HG03342 (cell line): ENCODE measurements around the gene PYDC2.

Experiments
- ATAC-seq: cut with Tn5 transposase; IDR thresholded peaks from one replicate; pipeline ENCODE4 v1.9.1; 2021; ENCODE audit warnings: mild to moderate bottlenecking, moderate library complexity; ENCODE audit not compliant: unreplicated experiment

Gene PYDC2

DNA sequence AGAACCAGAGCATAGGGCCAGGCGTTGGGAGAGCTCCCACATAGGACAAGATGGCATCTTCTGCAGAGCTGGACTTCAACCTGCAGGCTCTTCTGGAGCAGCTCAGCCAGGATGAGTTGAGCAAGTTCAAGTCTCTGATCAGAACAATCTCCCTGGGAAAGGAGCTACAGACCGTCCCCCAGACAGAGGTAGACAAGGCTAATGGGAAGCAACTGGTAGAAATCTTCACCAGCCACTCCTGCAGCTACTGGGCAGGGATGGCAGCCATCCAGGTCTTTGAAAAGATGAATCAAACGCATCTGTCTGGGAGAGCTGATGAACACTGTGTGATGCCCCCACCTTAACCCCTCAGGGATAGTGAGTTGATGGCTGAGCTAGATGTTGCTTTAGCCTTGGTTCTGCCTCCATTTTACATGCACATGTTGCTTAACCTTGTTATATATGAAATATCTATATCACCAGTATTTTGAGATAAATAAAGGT lies at the start of gene PYDC2:
Gene PYDC2 (plus strand): TSS at position 51 of the 483 bp plus-strand sequence. CDS start 0 bp downstream, at position 51.
- ATAC-seq: no peak

DNA sequence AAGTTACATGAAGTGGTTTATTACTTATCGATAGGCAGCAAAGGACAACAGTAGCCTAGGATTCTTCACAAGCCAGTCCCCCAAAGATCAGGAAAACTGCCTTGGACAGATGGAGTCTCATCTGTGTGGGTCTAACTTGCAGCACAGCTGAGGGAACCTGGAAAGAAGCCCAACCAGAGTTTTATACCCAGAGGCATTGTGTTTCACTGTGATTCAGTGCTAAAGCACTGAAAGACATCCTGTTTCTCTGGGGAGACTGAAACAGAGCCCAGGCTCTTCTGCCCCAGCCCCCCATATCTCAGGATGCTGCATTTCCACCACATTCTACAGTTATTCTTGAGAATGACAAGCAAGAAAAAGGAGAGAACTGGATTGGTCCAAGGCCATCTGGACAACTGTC lies 48.2 kb upstream of the PYDC2 start:
- ATAC-seq: no peak

DNA sequence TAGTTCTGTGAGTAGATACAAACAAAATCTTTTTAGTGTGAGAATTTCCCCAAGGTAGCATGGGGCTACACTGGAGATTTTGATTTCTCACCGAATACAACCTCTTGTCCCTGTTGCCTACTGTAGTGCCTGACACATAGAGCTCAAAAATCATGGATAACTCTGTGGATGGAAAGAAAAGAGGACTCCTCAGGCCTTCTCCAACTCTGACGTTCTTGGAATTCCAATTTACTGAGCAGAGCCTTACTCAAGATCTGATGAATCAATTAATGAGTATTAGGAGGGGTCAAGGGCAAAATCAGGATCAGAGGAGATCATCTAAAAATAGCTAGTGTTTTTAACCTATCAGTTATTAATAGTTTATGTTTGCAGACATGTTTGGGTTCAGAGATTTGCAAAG lies 46.7 kb upstream of the PYDC2 start:
- ATAC-seq: no peak

DNA sequence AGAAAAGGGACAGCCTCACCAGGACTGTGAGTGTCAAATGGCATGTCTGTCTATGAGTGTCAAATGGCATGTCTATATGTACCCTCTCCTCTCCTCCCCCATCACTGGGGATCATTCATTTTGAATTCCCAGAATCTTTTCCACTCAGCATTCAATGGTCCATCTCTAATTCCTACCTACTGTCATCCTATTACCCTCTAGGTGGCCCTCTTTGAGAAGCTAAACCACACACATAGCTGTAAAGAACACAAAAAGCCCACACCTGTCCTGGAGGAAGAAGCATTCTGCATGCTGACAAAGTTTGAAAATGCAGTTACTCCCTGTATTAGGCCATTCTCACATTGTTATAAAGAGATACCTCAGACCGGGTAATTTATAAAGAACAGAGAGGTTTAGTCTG lies 46.2 kb upstream of the PYDC2 start:
- no peak for ATAC-seq

DNA sequence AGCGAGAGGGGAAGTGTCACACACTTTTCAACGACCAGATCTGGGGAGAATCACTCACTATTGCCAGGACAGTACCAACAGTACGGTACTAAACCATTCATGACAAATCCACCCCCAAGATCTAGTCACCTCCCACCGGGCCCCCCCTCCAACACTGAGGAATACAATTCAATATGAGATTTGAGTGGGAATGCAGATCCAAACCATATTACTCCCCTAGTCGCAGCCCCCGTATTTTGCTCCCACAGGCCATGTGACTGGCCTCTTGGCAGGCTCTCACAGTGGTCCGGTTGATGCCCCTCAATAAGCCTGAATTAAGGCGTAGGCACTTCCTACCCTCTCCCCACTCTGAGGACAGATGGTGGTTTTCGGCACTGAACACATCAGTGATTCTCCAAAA lies 45.4 kb upstream of the PYDC2 start:
- no peak for ATAC-seq

DNA sequence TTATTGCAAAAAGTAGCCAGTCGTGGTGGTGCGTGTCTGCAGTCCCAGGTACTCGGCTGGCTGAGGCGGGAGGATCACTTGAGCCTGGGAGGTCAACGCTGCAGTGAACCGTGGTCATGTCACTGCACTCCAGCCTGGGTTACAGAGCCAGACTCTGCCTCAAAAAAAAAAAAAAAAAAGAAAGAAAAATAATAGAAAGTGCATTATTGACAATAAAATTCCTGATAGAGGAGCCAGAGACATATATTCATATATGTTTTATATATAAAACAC lies 43.6 kb upstream of the PYDC2 start:
- ATAC-seq: no peak

DNA sequence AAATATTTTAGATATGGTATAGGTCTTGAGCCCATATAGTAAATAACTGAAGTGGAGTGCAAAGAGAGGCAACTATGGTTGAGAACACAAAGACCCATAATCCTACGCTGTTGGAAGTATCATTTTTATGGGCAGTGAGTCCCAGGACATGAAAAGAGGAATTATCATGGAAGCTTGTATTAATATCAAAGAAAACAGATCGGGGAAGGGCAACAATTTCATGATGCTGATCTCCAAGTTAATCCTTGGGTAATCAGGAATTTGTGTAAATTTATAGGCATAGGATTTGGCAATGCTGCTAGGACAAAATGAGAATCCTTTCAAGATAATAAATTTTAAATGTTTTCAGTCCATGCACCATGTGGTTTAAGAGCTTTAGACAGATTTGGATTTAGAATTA lies 40.2 kb upstream of the PYDC2 start:
- ATAC-seq: no peak

DNA sequence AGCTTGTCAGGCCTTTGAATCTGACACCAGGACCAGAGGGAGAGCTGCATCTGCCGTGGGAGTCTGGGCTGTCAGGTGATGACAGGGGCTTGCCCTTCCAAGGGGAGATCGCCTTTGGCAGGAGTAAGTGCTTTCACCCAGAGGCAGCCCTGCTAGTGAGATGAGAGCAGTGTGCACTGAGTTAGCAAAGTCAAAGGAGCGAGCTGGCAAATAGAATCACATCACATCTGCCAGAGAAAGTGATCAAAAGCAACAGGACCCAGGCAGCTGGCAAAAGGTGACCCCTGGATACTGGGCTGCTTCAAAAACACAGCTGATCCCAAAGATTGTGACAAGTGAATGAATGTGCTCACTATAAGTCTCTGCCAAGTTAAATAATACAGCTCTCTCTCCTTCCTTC lies 36.1 kb upstream of the PYDC2 start:
- ATAC-seq: no peak

DNA sequence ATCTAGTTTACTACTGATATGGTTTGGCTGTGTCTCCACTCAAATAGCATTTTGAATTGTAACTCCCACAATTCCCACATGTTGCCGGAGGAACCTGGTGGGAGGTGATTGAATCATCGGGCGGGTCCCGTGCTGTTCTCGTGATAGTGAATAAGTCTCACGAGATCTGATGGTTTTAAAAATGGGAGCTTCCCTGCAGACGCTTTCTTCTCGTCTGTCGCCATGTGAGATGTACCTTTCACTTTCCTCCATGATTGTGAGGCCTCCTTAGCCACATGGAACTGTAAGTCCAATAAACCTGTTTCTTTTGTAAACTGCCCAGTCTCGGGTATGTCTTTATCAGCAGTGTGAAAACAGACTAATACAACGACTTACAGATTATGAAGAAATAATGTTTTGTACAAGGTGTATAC lies 35.6 kb upstream of the PYDC2 start:
- ATAC-seq: no peak

DNA sequence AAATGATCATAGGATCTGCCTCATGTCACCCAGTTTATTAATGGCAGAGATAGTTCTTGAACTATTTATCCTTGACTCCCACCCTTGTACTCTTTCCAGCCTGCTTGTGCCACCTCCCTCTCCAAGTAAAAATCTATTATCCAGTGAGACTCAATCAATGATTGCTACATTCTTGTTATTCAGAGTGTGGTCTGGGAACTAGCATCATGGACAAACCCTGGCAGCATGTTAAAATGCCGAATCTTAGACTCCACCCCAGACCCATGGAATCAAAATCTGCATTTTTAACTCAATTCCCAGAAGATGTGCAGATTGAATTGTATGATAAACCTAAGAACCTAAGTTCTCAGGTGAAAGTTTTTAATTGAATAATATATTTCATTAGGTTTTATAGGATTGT lies 34.7 kb upstream of the PYDC2 start:
- no peak for ATAC-seq

DNA sequence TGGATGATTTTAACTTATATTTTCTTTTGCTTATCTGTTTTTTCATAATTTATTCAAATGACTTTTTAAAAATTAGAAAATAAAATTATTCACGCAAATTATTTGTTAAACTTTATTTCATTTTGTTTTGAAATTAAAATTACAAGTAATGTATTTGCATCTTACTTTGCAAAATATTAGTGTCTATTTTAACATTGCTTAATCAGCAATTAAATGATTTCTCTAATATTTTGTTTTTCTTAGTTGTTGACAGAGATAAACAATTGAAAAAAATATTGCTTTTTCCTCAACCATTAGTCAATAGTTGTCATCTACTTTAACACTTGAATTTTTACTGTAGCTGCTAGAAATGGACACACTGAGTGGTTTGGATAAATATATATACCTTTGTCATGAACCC lies 32.8 kb upstream of the PYDC2 start:
- no peak for ATAC-seq

DNA sequence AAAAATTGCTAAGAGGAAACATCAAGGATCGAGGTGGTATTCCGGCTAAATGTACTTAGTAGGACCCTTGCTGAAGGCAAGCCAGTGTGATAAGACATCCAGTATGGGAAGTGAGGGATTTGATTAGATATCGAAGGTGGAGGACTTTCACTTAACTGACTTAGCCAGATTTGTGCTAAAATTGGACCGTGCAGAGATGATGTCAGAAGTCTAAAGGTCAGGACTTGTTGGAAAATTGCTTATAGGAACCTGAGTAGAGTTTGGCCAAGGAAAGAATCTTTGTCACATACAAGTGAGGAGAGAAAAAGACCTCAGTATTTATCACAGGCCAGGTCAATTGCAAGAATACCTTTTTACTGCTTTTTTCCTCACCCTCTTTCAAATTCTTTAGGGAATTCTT lies 30.9 kb upstream of the PYDC2 start:
- no peak for ATAC-seq

DNA sequence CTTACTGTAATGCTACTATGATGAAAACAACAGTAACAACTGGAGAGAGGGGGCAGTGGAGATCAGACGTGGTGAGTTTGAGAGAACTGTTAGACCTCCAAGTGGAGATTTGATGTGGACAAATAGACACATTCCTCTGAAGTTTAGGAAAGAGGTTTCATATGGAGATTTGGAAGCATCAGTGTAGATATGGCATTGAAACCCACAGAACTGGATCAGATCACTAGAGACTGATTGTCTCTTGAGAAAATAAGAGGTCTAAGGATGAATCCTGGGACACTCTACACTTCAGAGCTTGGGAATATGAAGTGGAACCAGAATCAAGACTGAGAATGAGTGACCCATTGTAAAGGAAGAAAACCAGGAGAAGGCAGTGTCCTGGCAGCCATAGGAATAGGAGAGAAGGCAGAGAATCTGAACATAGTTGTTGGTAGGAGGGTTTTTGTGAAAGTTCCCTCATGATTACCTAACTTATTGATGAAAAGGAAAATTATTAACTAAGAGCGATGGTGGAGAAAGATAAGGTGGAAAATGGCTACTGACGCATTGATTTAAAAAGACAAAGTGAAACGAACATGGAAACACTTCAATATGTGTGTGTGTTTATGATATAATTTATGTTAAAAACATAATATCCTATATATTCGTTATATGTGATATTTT lies 29.7 kb upstream of the PYDC2 start:
- no peak for ATAC-seq

DNA sequence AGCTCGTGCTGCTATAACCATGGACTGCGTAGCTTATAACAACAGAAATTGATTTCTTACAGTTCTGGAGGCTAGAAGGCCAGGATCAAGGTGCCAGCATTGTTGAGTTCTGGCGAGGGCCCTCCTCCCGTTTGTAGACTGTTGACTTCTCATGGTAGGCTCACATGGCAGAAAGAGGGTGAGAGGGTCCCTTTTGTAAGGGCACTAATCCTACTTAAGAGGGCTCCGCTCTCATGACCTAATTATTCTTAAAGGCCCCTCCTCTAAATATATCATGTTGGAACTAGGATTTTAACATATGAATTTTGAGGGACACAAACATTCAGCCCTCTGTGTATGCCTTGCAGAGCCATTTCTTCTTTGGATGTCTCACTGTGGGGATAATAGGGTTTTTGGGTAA lies 28.8 kb upstream of the PYDC2 start:
- ATAC-seq: no peak

DNA sequence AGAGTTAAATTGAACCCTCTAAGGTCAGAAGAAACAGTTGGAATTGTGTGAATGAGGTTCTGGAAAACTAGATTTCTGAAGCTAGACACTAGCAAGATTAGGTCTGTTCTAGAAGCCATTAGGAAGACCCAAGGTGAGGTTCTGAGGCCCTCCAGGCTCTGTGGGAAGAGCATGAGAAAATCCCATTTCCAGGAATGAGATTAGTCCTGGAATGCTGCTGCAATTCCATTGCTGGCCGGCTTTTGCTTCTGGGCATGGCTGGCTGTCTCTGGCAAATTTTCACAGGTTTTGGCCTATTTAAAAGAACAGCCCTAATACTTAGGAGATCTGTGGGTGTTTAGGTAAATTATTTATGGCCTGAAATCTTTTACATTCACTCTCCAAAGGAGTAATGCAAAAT lies 26.9 kb upstream of the PYDC2 start:
- ATAC-seq: no peak

DNA sequence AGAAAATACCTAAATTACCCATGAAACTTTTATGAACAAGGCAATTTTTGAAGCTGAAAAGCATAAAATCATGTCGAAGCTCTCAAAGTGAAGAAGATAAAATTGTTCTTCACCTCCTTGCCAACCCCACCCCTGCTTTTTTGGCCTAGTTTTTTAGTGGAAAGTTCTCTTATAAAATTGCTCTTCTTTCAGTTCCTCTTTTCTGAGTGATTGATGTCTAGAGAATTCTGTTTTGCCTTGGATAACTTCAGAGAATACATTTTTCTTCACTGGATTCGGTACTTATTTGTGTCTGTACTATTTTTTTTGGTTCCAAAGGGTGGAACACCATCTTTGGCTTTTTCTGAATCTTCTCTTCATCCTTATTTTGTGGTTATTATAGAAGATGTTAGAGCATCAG lies 25.0 kb upstream of the PYDC2 start:
- no peak for ATAC-seq

DNA sequence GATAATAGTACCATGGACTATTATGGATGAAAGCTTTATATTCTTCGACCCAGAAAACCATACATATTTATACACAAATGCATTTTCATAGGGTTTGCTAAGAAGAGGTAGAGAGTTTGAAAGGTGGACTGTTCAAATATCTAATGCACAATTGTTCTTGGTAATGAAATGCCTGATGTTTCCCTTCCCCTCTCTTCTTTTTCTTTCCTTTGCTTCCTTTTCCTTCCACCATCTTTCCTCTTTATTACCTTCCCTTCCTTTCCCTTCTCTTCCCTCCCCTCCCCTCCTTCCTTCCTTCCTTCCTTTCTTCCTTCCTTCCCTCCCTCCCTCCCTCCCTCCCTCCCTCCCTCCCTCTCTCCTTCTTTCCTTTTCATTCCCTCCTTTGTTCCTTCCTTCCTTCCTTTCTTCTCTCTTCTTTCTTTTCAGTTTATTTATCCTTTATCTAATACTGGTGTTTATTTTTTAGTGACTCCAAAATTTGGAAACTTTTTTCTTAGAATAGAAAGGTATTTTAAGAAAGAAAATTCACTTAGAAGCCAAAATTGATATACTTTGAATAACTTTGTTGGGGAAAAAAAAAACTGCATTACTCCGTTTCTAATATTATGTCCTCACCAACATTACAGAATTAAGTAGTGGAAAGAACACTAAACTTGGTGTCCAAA lies 22.7 kb upstream of the PYDC2 start:
- no peak for ATAC-seq

DNA sequence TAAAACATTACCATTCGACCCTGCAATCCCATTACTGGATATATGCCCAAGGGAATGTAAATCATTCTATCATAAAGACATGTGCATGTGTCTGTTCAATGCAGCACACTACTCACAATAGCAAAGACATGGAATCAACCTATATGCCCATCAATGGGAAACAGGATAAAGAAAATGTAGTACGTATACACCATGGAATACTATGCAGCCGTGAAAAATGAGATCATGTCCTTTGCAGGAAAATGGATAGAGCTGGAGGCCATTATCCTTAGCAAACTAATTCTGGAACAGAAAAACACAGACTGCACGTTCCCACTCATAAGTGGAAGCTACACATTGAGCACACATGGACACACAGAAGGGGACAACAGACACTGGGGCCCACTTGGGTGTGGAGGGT lies 20.4 kb upstream of the PYDC2 start:
- no peak for ATAC-seq

DNA sequence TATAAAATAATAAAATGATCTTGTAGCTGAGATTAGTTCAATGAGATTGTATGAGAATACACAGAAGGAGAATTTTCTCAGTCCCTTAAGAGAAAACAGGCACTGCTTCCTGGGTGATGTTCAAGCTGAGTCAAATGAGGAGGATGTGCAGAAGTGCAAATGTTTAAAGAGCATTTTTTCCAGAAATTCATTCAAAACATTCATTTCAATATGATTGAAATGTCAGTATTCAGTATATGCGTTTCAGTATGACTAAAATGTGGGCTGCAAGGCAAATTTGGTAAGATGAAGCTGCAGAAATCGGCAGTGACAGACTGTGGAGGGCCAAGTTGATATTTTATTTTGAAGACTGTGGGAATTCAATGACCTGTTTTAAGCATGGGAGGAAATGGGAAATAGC lies 19.3 kb upstream of the PYDC2 start:
- no peak for ATAC-seq

DNA sequence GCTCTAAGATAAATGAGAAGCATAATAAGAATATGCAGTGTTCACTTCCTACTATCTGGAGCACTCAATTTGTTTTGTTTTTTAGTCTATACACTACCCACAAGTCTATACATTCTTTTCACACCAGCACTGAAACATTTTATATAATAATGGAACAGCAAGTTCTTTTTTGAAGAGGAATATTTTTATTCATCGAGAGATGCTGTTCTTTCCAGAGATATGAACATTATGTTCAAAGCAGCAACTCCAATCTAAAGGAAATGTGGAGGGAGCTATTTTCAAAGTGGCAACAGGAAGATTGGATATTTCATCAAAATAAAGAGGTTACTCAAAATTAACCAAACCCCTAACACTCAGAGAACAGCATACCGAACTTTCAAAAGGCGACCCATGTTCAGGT lies 16.4 kb upstream of the PYDC2 start:
- ATAC-seq: no peak

DNA sequence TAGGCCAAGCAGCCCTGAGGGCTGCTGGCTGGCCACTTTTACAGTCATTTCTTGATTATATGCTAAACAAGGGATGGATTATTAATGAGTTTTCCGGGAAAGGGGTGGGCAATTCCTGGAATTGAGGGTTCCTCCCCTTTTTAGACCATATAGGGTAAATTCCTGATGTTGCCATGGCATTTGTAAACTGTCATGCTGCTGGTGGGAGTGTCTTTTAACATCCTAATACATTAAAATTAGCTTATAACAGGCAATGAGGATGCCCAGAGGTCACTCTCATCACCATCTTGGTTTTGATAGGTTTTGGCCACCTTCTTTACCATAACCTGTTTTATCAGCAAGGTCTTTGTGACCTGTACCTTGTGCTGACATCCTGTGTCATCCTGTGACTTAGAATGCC lies 11.7 kb upstream of the PYDC2 start:
- ATAC-seq: no peak

DNA sequence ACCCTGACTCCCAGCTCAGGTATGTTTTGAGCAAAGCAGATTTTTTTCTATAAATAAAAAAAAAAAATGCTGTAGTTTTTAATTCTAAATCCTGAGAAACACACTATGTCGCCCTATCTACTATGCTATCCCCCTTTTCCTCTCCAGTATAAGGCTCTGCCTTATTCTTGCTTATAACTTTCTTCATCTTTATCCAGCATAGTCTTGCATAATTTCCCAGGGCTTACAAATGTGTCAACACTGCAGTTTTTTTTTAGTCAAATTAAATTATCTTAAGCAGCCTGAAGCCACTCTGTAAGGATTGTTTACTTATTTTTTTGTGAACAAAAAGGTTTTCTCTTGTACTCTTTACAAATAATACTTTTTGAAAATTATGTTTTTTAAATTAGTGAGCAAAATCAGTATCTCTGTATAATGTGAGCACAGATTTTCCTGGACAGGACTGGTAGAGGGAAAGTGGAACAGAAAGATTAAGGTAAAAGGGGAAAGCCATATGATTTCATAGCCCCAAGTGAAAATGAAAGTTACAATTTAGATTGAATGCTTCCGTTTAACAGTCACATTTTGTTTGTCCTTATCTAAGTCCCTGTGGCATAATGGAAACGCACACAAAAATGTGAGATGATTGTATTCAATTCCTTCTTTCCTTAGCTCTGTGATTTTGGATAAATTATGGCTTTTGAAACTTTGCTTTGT lies 5.6 kb upstream of the PYDC2 start:
- ATAC-seq: peak; percentile 72
